ENCODE results near the gene TSR2.

- no peak for TF ChIP-seq POLR2A (IDR thresholded peaks at IDR 0.05; ENCODE audit: low read length)
- TF ChIP-seq GATA1 (IDR thresholded peaks at IDR 0.05; ENCODE audit: low read depth, low read length): no peak
Observed at GRCh38 chrX:54479136-54480111, 39.2 kb downstream of the TSR2 start.

All from erythroblast (primary cell).